Activated CD4-positive, alpha-beta T cell treated with anti-CD3 and anti-CD28 coated beads, Interleukin-2, Interleukin-4, amounts not matched to agents 100 ng/mL and 50 ng/mL, durations not matched to agents 16 hours and 8 hours (primary cell): ENCODE results near the gene EVA1C.

Experiments
- DNase-seq: peaks from one replicate; pipeline ENCODE4 v3.0.0-alpha.2; 2020; ENCODE audit warnings: low spot score

The EVA1C gene

DNA sequence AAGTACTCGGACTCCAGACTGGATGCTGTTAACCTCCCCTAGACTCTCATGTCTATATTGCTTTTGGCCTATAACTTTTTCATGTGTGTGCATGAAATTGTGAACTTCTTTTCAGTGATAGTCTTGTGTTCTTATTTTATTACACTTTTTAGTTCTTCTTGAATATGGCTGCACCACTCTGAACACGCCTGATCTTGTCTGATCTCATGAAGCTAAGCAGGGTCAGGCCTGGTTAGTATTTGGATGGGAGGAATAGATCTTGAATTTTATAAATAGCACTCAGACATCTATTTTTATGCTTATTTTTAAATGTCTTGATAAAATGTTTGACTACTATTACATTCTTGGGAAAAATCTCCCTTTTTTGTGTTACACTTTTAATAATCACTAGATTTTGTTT is 150.4 kb downstream of the EVA1C start:
- DNase-seq, result no peak
